MCF 10A (cell line): ENCODE data around the gene FNBP1. TPM values are rescaled to one million over a fixed set of nuclear protein-coding genes. Genes with fewer than 3 reads are reported as not detected.

Experiments
- BruUV-seq: library from RNA; stranded (reverse); fragments of 400-500 nt; replicated peaks from 2 replicates; lab custom pipeline; 2021; lab: Mats Ljungman, UMichigan
- CTCF ChIA-PET: fragments of 300-600 bp; sonication (Branson Sonifier 250); formaldehyde crosslinking; extraction: SDS; loops from one replicate; lab custom pipeline; 2021; ENCODE audit warnings: antibody characterized with exemption, inconsistent platforms; lab: Yijun Ruan, JAX
- POLR2A ChIA-PET: fragments of 300-600, 350-650 bp; sonication (Branson Sonifier 250); formaldehyde crosslinking; extraction: SDS; loops from one replicate; lab custom pipeline; 2020; ENCODE audit warnings: antibody characterized with exemption, inconsistent platforms; lab: Yijun Ruan, JAX
- DNase-seq: peaks from one replicate; pipeline ENCODE4 v3.0.0-alpha.2; 2018; ENCODE audit not compliant: unreplicated experiment
- H3K27ac Mint-ChIP-seq: one replicate; pipeline ENCODE4 v1.8.0; 2022; ENCODE audit warnings: mild to moderate bottlenecking, low read depth, mixed read lengths; ENCODE audit not compliant: unreplicated experiment
- H3K27me3 Mint-ChIP-seq: one replicate; pipeline ENCODE4 v1.8.0; 2022; ENCODE audit warnings: mixed read lengths; ENCODE audit not compliant: insufficient read depth, unreplicated experiment
- H3K36me3 Mint-ChIP-seq: one replicate; pipeline ENCODE4 v1.8.0; 2022; ENCODE audit warnings: mild to moderate bottlenecking, moderate library complexity, mixed read lengths; ENCODE audit not compliant: insufficient read depth, unreplicated experiment
- H3K4me1 Mint-ChIP-seq: one replicate; pipeline ENCODE4 v1.8.0; 2022; ENCODE audit warnings: mixed read lengths; ENCODE audit not compliant: insufficient read depth, unreplicated experiment
- H3K4me3 Mint-ChIP-seq: one replicate; pipeline ENCODE4 v1.8.0; 2022; ENCODE audit warnings: mild to moderate bottlenecking, moderate library complexity, mixed read lengths; ENCODE audit not compliant: unreplicated experiment
- H3K9me3 Mint-ChIP-seq: one replicate; pipeline ENCODE4 v1.8.0; 2022; ENCODE audit warnings: mixed read lengths; ENCODE audit not compliant: unreplicated experiment
- intact Hi-C: fragments of 100-400 bp; cut with micrococcal nuclease; formaldehyde crosslinking; loops from 2 replicates; pipeline ENCODE4 v1.14.1; 2022
- total RNA-seq: library from RNA; stranded (reverse); gene quantifications from 2 replicates; pipeline ENCODE4 v1.2.3, GENCODE V29; 2022
- TF ChIP-seq, protein P1 (sequence below): fragments of 200-600 bp; IDR thresholded peaks from one replicate; pipeline ENCODE4 v1.8.0; 2022; ENCODE audit warnings: antibody characterized with exemption, mild to moderate bottlenecking; ENCODE audit not compliant: unreplicated experiment

FNBP1 gene
- total RNA-seq, 1 experiment from 2014 or later, result 24.4 TPM

DNA sequence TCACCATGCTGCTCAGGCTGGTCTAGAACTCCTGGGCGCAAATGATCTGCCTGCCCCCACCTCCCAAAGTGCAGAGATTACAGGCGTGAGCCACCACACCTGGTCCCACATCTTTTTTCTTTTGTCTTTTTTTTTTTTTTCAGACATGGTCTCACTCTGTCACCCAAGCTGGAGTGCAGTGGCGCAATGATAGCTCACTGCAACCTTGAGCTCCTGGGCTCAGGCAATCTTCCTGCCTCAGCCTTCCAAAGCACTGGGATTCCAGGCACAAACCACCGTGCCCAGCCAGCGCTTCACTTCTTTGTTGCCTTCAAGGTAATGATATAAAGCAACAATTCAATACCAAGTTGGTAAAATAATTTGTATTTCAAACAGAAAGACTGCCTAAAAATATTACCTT lies 128.9 kb downstream of the FNBP1 start:
- Mint-ChIP-seq H3K27me3 (no peaks in the 10 kb centered on the region), H3K36me3 (peaks cover 6% of the 10 kb centered on the region), H3K27ac (no peak overlapping the region), H3K9me3 (no peaks in the 10 kb centered on the region), H3K4me3 (no peak overlapping the region), H3K4me1 (peaks cover 8% of the 10 kb centered on the region)
- intact Hi-C loops, result no loop called here
- BruUV-seq, result no TSS peak
- DNase-seq, result no peak
- CTCF ChIA-PET, result no interaction called here
- POLR2A ChIA-PET, result interaction anchor here (1.0 kb wide), 1 partner anchor 10 kb away, joined by 3 read pairs; no protein-coding TSS in a partner anchor
- TF ChIP-seq, protein P1, sequence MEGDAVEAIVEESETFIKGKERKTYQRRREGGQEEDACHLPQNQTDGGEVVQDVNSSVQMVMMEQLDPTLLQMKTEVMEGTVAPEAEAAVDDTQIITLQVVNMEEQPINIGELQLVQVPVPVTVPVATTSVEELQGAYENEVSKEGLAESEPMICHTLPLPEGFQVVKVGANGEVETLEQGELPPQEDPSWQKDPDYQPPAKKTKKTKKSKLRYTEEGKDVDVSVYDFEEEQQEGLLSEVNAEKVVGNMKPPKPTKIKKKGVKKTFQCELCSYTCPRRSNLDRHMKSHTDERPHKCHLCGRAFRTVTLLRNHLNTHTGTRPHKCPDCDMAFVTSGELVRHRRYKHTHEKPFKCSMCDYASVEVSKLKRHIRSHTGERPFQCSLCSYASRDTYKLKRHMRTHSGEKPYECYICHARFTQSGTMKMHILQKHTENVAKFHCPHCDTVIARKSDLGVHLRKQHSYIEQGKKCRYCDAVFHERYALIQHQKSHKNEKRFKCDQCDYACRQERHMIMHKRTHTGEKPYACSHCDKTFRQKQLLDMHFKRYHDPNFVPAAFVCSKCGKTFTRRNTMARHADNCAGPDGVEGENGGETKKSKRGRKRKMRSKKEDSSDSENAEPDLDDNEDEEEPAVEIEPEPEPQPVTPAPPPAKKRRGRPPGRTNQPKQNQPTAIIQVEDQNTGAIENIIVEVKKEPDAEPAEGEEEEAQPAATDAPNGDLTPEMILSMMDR, result no peak

- H3K36me3 Mint-ChIP-seq, result peaks cover 18% of the 10 kb centered on the region
- CTCF ChIA-PET, result interaction anchor here (0.5 kb wide), 1 partner anchor 9 kb away, joined by 3 read pairs; no protein-coding TSS in a partner anchor
- H3K27ac Mint-ChIP-seq, result peak overlapping the region; percentile 69
- peak; percentile 97 for DNase-seq
- H3K9me3 Mint-ChIP-seq, result no peaks in the 10 kb centered on the region
- POLR2A ChIA-PET, result interaction anchor here (1.0 to 1.6 kb wide), 4 partner anchors 18 to 142 kb away, joined by 3 to 9 read pairs (median 5); partner anchors contain the start of genes FNBP1 and GPR107
- no peaks in the 10 kb centered on the region for H3K27me3 Mint-ChIP-seq
- BruUV-seq, result no TSS peak
- no peak overlapping the region for H3K4me3 Mint-ChIP-seq
- intact Hi-C loops, result no loop called here
- peaks cover 15% of the 10 kb centered on the region for H3K4me1 Mint-ChIP-seq
- TF ChIP-seq, protein P1, result no peak
These were observed 132.1 kb downstream of the FNBP1 start for GRCh38 chr9:129910628-129911567.

DNA sequence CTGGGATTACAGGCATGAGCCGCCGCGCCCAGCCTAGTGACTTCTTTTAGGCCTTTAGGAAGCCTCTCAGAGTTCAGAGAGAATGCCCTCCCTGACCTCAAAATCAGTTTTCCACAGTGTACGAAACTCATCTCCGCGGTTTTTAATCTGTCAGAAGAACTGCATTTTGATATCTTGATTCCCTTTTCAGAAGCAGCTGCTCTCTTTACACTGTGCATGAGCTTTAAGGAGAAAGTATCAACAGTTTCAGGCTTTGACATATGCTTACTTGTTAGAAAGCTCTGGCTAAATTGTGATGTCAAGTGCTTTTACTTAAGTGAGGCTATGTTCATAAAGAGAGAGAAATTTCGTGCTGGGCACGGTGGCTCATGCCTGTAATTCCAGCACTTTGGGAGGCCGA lies 133.1 kb downstream of the FNBP1 start:
- Mint-ChIP-seq H3K27me3 (no peaks in the 10 kb centered on the region), H3K36me3 (peaks cover 28% of the 10 kb centered on the region), H3K9me3 (no peaks in the 10 kb centered on the region), H3K4me1 (peaks cover 15% of the 10 kb centered on the region), H3K4me3 (no peak overlapping the region), H3K27ac (peak overlapping the region; percentile 69)
- intact Hi-C loops, result no loop called here
- CTCF ChIA-PET, result interaction anchor here (0.6 kb wide), 1 partner anchor 1091 kb away, joined by 3 read pairs; no protein-coding TSS in a partner anchor
- DNase-seq, result no peak
- POLR2A ChIA-PET, result interaction anchor here (0.6 to 1.6 kb wide), 5 partner anchors 20 to 867 kb away, joined by 3 to 9 read pairs (median 4); partner anchors contain the start of gene FNBP1
- BruUV-seq, result no TSS peak
- TF ChIP-seq, protein P1, result no peak

- BruUV-seq, result no TSS peak
- DNase-seq, result no peak
- Mint-ChIP-seq H3K36me3 (peaks cover 31% of the 10 kb centered on the region), H3K27me3 (no peaks in the 10 kb centered on the region), H3K4me3 (no peak overlapping the region), H3K27ac (no peak overlapping the region), H3K4me1 (peaks cover 15% of the 10 kb centered on the region), H3K9me3 (no peaks in the 10 kb centered on the region)
- ChIA-PET CTCF (no interaction called here), POLR2A (interaction anchor here (0.5 kb wide), 1 partner anchor 175 kb away, joined by 4 read pairs; no protein-coding TSS in a partner anchor)
- intact Hi-C loops, result no loop called here
- TF ChIP-seq, protein P1, result no peak
These were observed 134.1 kb downstream of the FNBP1 start for GRCh38 chr9:129908906-129909305.
